Glomerular visceral epithelial cell (primary cell): ENCODE results near the gene FERMT2.

ENCODE experiments used
- DNase-seq: peaks from one replicate; pipeline ENCODE4 v3.0.0-alpha.2; 2016; ENCODE audit errors: extremely low spot score

FERMT2 gene

GRCh38 chr14:52902971-52903619 is 47.8 kb downstream of the FERMT2 start:
- peak; percentile 42 for DNase-seq

DNA sequence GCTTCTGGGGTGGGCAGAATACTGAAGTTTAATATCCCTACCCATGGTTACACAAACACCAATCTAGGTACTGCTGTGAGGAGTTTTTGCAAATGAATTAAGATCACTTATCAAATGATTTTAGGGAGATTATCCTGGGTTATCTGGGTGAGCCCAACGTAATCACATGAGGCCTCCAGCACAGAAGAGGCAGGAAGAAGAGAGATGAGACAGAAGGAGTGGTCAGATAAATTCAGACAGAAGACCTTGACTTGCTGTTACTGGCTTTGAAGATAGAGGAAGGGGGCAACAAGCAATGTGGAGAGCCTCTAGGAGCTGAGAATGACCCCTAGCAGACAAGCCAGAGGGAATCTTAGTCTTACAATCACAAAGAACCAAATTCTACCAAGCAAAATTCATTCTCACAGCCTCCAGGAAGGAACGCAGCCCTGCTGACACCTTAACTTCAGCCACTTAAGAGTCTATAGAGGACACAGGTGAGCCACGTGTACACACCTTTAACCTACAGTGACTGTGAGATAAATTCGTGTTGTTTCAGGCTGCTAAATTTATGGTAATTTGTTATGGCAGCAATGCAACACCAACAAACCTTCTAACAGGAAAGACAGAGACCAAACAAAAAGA is 49.4 kb downstream of the FERMT2 start:
- no peak for DNase-seq

DNA sequence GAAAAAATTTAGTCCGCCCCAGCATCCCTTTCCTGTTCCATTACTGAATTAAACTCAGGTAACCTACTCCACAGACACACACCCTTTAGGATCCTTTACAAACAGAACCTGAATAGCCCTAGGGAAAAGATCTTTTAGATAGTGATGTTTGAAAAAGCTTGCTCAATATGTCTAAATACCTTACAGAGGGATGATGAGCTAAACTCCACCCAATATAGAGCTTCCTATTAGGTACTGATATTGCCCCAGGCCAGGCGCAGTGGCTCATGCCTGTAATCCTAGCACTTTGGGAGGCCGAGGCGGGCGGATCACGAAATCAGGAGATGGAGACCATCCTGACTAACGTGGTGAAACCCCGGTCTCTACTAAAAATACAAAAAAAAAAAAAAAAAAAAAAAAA is 50.1 kb downstream of the FERMT2 start:
- DNase-seq = no peak

GRCh38 chr14:52898496-52898895 is 52.4 kb downstream of the FERMT2 start:
- no peak for DNase-seq

- no peak for DNase-seq
Observed at GRCh38 chr14:52895000-52895399, 55.9 kb downstream of the FERMT2 start.

DNA sequence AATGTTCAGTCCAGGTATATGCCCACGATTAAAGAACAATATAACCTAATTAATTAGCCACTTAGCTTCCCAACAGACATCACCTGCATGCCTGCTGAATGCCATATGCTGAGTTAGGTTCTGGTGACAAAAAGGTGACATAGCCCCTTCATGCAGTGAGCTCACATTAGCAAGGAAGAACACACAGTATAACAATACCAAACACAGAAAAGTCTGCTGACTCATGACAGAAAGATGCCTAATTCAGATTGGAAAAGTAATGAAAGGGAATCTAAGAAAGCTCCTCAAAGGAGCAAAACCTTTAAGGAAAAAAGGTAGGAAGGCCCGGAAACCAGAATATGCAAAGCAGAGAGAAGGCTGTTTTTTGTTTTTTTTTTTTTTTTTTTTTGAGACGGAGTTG is 59.0 kb downstream of the FERMT2 start:
- no peak for DNase-seq

GRCh38 chr14:52888839-52889838 is 61.7 kb downstream of the FERMT2 start:
- DNase-seq = no peak

DNA sequence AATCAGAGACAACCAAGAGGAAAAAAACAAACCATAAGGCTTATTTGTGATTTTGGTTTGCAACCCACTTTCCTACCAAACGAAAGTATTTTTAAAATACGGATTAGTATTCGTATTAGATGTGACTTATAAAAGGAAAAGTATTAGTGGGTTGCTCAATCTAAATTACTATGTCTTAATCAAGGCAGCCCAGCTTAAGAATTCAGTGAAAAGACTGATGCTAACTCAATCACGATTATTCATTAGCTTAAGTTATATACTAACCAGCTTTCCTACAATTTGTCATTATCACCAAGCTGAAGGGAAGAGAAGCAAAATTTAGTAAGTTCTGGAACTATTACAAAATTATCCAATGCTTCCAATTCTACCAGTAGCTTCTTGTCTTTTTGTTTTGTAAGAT is 62.7 kb downstream of the FERMT2 start:
- DNase-seq = no peak

GRCh38 chr14:52885230-52885629 is 65.6 kb downstream of the FERMT2 start:
- no peak for DNase-seq

DNA sequence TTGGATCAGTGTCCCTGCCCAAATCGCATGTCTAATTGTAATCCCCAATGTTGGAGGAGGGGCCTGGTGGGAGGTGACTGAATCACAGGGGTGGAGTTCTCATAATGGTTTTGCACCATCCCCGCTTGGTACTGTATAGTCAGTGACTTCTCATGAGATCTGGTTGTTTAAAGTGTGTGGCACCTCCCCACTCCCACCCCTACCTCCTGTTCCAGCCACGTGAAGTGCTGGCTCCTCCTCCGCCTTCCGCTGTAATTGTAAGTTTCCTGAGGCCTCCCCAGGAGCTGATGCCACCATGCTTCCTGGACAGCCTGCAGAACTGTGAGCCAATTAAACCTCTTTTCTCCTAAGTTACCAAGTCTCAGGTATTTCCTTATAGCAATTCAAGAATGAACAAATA is 67.2 kb downstream of the FERMT2 start:
- no peak for DNase-seq

DNA sequence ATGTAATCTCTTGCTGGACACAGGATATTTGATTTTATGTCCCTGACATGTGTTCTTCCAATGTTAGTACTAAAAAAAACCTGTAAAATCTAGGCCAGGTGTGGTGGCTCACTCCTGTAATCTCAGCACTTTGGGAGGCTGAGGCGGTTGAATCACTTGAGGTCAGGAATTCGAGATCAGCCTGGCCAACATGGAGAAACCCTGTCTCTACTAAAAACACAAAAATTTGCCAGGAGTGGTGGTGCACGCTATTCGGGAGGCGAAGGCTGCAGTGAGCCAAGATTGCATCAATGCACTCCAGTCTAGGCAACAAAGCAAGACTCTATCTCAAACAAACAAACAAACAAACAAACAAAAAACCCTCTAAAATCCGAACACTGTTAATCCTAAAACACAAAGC is 68.0 kb downstream of the FERMT2 start:
- no peak for DNase-seq

DNA sequence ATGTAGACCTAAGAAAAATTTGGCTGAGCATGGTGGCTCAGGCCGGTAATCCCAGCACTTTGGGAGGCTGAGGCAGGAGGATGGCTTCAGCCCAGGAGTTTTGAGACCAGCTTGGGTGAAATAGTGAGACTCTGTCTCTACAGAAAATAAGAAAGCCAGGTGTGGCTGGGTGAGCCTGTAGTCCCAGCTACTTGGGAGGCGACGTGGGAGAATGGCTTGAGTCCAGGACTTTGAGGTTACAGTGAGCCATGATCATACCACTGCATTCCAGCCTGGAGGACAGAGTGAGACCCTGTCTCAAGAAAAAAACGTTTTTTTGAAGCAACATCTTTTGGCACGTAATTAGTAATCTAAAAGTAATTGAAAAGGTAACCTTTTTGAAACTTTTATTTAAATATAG is 70.9 kb downstream of the FERMT2 start:
- DNase-seq = peak; percentile 81

DNA sequence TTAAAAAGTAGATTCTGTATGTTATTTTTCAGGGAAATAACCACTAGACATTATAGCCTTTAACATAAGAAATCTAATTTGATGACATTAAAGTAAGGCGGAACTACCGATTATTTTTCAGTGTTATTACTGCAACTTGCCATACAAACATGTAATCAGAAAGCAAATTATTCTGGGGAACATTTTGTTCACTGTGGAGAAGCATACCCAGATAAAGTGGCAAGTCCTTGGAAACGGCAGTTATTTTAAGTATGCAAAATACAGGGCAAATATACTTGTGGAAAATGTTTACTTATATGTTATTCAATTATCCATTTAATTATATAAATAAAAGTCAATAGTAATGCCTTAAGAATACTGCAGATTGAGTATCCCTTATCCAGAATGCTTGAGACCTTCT is 71.9 kb downstream of the FERMT2 start:
- no peak for DNase-seq

GRCh38 chr14:52878469-52878868 is 72.4 kb downstream of the FERMT2 start:
- no peak for DNase-seq

- DNase-seq = no peak
Observed at GRCh38 chr14:52877628-52878027, 73.2 kb downstream of the FERMT2 start.

DNA sequence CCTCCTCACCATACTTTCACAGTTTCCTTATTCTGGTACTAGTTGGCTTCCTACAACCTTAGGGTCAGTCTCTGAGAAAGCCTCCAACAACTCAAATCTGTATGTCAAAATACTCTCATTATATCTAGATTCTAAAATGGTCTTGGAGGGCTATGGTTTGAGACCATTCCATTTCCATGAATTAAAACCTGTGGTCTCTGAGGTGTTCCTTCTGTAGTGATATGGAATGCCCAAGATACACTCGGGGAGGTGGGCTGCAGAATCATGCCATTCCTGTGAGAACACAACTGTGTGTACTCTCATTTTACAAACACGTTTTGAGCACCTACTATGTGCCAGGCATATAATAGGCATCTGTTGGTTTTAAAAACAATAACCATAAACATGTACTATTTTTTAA is 74.0 kb downstream of the FERMT2 start:
- DNase-seq = no peak

DNA sequence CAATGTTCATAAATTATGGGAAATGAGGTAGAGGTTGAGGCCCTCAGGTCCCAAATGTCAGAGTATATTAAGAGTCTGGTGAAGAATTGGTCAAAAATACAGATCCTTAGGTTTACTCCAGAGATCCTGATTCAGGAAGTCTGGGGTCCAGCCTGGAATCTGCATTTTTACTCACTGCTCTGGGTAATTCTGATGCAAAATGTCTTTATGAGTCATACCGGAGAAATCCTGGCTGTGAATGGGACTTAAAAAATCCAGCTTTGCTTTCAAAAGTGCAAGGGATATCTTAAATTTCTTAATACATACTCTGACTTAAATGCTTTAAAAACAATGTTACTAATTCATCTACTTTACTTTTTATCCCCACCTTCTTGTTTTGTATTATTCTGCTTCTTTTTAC is 74.5 kb downstream of the FERMT2 start:
- no peak for DNase-seq

DNA sequence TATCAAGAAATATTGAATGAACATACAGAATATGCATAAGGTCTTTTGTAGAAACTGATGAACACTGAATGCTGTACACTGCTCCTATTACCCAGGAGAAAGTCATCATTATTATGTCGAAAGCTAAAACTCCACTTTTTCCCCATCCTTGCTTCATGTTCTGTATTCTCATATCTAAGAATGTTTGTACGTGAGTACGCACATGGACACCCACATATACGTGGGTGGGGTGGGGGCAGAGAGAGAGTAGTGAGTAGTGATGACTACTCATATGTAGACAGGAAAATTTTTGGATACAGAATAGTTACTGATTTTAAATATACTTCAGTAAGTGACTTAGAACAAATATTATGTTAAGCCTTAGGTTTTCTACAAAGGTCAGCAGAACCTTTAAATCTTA is 75.1 kb downstream of the FERMT2 start:
- DNase-seq = no peak

DNA sequence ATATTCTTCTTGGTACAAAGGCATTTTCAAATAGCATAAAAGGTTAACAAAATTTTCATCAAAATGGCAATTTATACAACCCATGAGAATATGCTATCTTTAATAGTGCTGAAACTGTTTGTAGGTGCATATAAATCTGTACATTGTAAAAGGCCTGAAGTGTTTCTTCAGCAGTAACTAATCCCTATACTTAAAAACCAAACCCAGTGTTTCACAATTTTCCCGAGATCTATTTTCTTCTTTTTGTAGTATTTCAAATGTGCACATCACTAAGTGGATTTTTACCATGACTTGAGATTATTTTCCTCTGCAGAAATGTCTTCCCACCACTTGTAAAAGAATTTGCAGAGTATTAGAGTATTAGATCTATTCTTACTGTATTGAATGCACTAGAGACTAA is 76.5 kb downstream of the FERMT2 start:
- DNase-seq = no peak

DNA sequence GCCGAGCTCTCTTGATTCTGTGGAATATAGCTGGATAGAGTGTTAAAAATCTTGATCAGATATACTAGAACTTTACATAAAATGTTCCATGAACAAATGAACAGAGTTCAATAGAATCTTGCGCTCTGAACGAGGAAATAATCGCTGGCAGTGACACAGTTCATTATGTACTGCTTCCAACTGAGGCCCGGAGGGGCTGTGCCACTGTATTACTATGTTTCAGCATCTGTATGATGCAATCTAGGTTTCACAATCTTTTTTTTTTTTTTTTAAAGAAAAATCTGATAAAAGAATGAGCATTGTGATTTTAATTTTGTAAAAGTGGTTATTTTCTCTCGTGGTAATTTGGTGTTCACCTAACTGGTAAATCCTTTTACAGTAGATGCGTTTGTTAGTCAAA is 77.2 kb downstream of the FERMT2 start:
- no peak for DNase-seq

DNA sequence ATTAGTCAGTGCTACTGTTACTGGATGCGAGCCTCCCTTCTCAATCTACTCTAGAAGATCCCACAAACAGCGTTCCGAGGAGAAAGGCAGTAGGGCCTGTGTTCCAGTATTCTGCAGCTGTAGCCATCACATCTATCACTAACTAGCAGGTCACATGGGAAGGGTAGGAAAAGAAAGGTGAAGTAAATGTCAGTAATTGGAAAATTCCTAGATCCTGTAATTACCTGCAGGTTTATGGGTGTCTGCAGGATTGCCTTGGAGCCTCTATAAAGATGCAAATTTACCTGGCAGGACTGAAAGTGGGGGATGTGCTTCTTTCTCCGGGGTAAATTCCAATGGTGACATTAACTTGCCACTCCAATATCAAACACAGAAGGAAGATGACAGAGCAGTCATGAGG is 77.8 kb downstream of the FERMT2 start:
- DNase-seq = no peak

DNA sequence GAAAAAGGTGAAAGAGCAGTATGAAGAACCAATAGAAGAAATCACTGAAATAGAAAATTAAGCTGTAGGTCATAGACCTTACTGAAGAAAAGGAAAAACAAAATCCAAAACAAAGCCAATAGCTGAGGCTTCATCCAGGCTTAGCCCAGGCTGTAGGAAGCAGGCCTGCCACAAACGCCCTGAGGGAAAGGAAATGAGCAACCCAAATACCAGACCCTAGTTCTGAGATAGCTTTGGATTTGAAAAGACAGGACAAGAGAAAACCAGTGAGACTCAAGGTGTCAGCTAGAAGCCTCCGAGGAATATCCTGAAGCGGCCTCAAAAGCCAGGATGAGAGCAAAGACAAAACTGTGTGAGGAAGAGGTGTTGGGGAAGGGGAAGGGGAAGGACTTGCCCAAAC is 79.2 kb downstream of the FERMT2 start:
- DNase-seq = no peak
